OCI-M2 (cell line): ENCODE measurements around the gene ACSL5.
"Not testable (repeated sequence)": the region's sequence is repeated elsewhere in the genome, so short reads cannot be mapped to it uniquely, and the experiment has no call there.

Source experiments
- DNase-seq: peaks from one replicate; lab custom pipeline; 2025; ENCODE audit not compliant: unreplicated experiment; lab: John Stamatoyannopoulos, UW

ACSL5 gene

GRCh38 chr10:112374724-112375541 lies 1.0 kb downstream of the ACSL5 start:
- no peak for DNase-seq

GRCh38 chr10:112375721-112376395 lies 1.9 kb downstream of the ACSL5 start:
- no peak for DNase-seq

- no peak for DNase-seq
Measured at GRCh38 chr10:112376396-112376790, 2.5 kb downstream of the ACSL5 start.

- DNase-seq = not testable (repeated sequence)
Measured at GRCh38 chr10:112377116-112377515, 3.2 kb downstream of the ACSL5 start.

- no peak for DNase-seq
Measured at GRCh38 chr10:112379635-112380296, 5.8 kb downstream of the ACSL5 start.

- no peak for DNase-seq
Measured at GRCh38 chr10:112382515-112383235, 8.8 kb downstream of the ACSL5 start.

- no peak for DNase-seq
Measured at GRCh38 chr10:112383325-112383724, 9.4 kb downstream of the ACSL5 start.

- DNase-seq = no peak
Measured at GRCh38 chr10:112384141-112384540, 10.2 kb downstream of the ACSL5 start.

- DNase-seq = no peak
Measured at GRCh38 chr10:112385201-112385600, 11.3 kb downstream of the ACSL5 start.

- DNase-seq = not testable (repeated sequence)
Measured at GRCh38 chr10:112388056-112388455, 14.1 kb downstream of the ACSL5 start.

- DNase-seq = no peak
Measured at GRCh38 chr10:112388548-112388947, 14.6 kb downstream of the ACSL5 start.

- no peak for DNase-seq
Measured at GRCh38 chr10:112389271-112389822, 15.4 kb downstream of the ACSL5 start.

- no peak for DNase-seq
Measured at GRCh38 chr10:112390125-112390703, 16.3 kb downstream of the ACSL5 start.

- DNase-seq = no peak
Measured at GRCh38 chr10:112393341-112393740, 19.4 kb downstream of the ACSL5 start.

- DNase-seq = no peak
Measured at GRCh38 chr10:112393827-112394226, 19.9 kb downstream of the ACSL5 start.

GRCh38 chr10:112394475-112394875 lies 20.6 kb downstream of the ACSL5 start:
- no peak for DNase-seq

- DNase-seq = no peak
Measured at GRCh38 chr10:112395809-112396530, 22.1 kb downstream of the ACSL5 start.

GRCh38 chr10:112397592-112397991 lies 23.7 kb downstream of the ACSL5 start:
- no peak for DNase-seq

GRCh38 chr10:112402917-112403316 lies 29.0 kb downstream of the ACSL5 start:
- no peak for DNase-seq

- DNase-seq = no peak
Measured at GRCh38 chr10:112404617-112405016, 30.7 kb downstream of the ACSL5 start.
